NCI-H1105 (cell line): ENCODE data around the gene GPR37L1.
A peak's percentile ranks its signal among the peaks of the same experiment; 100 is the strongest.
"Not testable (repeated sequence)": the region's sequence is repeated elsewhere in the genome, so short reads cannot be mapped to it uniquely, and the experiment has no call there.

Experiments
- DNase-seq: peaks from one replicate; lab custom pipeline; 2025; lab: John Stamatoyannopoulos, UW

Gene GPR37L1

GRCh38 chr1:202107801-202108731 lies 14.7 kb upstream of the GPR37L1 start:
- DNase-seq: peak; percentile 53

- no peak for DNase-seq
These were observed 11.7 kb upstream of the GPR37L1 start for GRCh38 chr1:202110977-202111376.

- not testable (repeated sequence) for DNase-seq
These were observed 11.1 kb upstream of the GPR37L1 start for GRCh38 chr1:202111589-202111988.

GRCh38 chr1:202112859-202113689 lies 9.6 kb upstream of the GPR37L1 start:
- no peak for DNase-seq

- DNase-seq: no peak
These were observed 8.9 kb upstream of the GPR37L1 start for GRCh38 chr1:202113690-202114300.

GRCh38 chr1:202116287-202116686 lies 6.4 kb upstream of the GPR37L1 start:
- no peak for DNase-seq

GRCh38 chr1:202117898-202118371 lies 4.8 kb upstream of the GPR37L1 start:
- DNase-seq: no peak

- no peak for DNase-seq
These were observed 1.7 kb upstream of the GPR37L1 start for GRCh38 chr1:202121006-202121405.

GRCh38 chr1:202123336-202123813 lies 658 bp downstream of the GPR37L1 start:
- DNase-seq: no peak

GRCh38 chr1:202124142-202124541 lies 1.4 kb downstream of the GPR37L1 start:
- DNase-seq: no peak

- DNase-seq: no peak
These were observed 2.9 kb downstream of the GPR37L1 start for GRCh38 chr1:202125611-202126010.

- no peak for DNase-seq
These were observed 3.7 kb downstream of the GPR37L1 start for GRCh38 chr1:202126426-202126825.

GRCh38 chr1:202127061-202127460 lies 4.3 kb downstream of the GPR37L1 start:
- DNase-seq: no peak

- DNase-seq: no peak
These were observed 5.3 kb downstream of the GPR37L1 start for GRCh38 chr1:202127836-202128622.

GRCh38 chr1:202129453-202130296 lies 7.0 kb downstream of the GPR37L1 start:
- no peak for DNase-seq

GRCh38 chr1:202130297-202130721 lies 7.6 kb downstream of the GPR37L1 start:
- DNase-seq: peak; percentile 32

GRCh38 chr1:202130816-202131522 lies 8.3 kb downstream of the GPR37L1 start:
- no peak for DNase-seq

GRCh38 chr1:202131956-202132821 lies 9.5 kb downstream of the GPR37L1 start:
- DNase-seq: no peak

GRCh38 chr1:202133001-202133400 lies 10.3 kb downstream of the GPR37L1 start:
- DNase-seq: no peak
